NCI-H2107 treated with DMSO at 0.1 percent for 48 hours (cell line): ENCODE data around the gene SLC16A5.
"Not testable (repeated sequence)": the region's sequence is repeated elsewhere in the genome, so short reads cannot be mapped to it uniquely, and the experiment has no call there.

ENCODE experiments used
- DNase-seq: peaks from one replicate; lab custom pipeline; 2025; ENCODE audit not compliant: unreplicated experiment; lab: John Stamatoyannopoulos, UW

Gene SLC16A5

GRCh38 chr17:75087558-75088453, at the start of gene SLC16A5:
SLC16A5 (plus strand) TSS chr17:75087954; CDS start chr17:75093637, 5,683 bp downstream.
- DNase-seq, result no peak

GRCh38 chr17:75039238-75039637, 48.5 kb upstream of the SLC16A5 start:
- no peak for DNase-seq

GRCh38 chr17:75041656-75042280, 46.0 kb upstream of the SLC16A5 start:
- DNase-seq, result no peak

GRCh38 chr17:75043789-75044188, 44.0 kb upstream of the SLC16A5 start:
- not testable (repeated sequence) for DNase-seq

- DNase-seq, result no peak
These were observed 43.0 kb upstream of the SLC16A5 start for GRCh38 chr17:75044716-75045115.

- DNase-seq, result not testable (repeated sequence)
These were observed 41.8 kb upstream of the SLC16A5 start for GRCh38 chr17:75045946-75046406.

- DNase-seq, result peak; percentile 57
These were observed 41.1 kb upstream of the SLC16A5 start, which contains the start of the genes ATP5PD and KCTD2 for GRCh38 chr17:75046407-75047289. ATP5PD (minus strand) TSS chr17:75046969; CDS start chr17:75042650, 4,319 bp downstream. KCTD2 (plus strand) TSS chr17:75047225; CDS start chr17:75047251, 26 bp downstream.

GRCh38 chr17:75047398-75048098, 40.2 kb upstream of the SLC16A5 start:
- no peak for DNase-seq

- DNase-seq, result no peak
These were observed 39.4 kb upstream of the SLC16A5 start for GRCh38 chr17:75048249-75048878.

GRCh38 chr17:75049057-75049456, 38.7 kb upstream of the SLC16A5 start:
- no peak for DNase-seq

- DNase-seq, result no peak
These were observed 38.0 kb upstream of the SLC16A5 start for GRCh38 chr17:75049706-75050105.

- DNase-seq, result no peak
These were observed 35.8 kb upstream of the SLC16A5 start for GRCh38 chr17:75051941-75052340.

GRCh38 chr17:75059369-75060345, 28.1 kb upstream of the SLC16A5 start:
- DNase-seq, result no peak

GRCh38 chr17:75060434-75061054, 27.2 kb upstream of the SLC16A5 start:
- DNase-seq, result no peak

- DNase-seq, result no peak
These were observed 26.7 kb upstream of the SLC16A5 start for GRCh38 chr17:75061055-75061438.

GRCh38 chr17:75061618-75062017, 26.1 kb upstream of the SLC16A5 start:
- no peak for DNase-seq

GRCh38 chr17:75063201-75063600, 24.6 kb upstream of the SLC16A5 start:
- no peak for DNase-seq

- DNase-seq, result no peak
These were observed 24.1 kb upstream of the SLC16A5 start for GRCh38 chr17:75063626-75064025.
